Activated T-helper 9 cell treated with anti-CD3 and anti-CD28 coated beads, Interleukin-2, amount 50 U/mL, for 16 hours (primary cell): ENCODE results near the gene PRKCE.

ENCODE experiments used
- DNase-seq: peaks from one replicate; pipeline ENCODE4 v3.0.0-alpha.2; 2020; ENCODE audit warnings: low read depth

Gene PRKCE

GRCh38 chr2:46014911-46015654, 363.6 kb downstream of the PRKCE start:
- DNase-seq: no peak

GRCh38 chr2:46015671-46016070, 364.2 kb downstream of the PRKCE start:
- DNase-seq: no peak

GRCh38 chr2:46016091-46016490, 364.6 kb downstream of the PRKCE start:
- DNase-seq: no peak

- DNase-seq: no peak
Observed at GRCh38 chr2:46018773-46019591, 367.5 kb downstream of the PRKCE start.

GRCh38 chr2:46020416-46020815, 368.9 kb downstream of the PRKCE start:
- DNase-seq: no peak

GRCh38 chr2:46023165-46023854, 371.8 kb downstream of the PRKCE start:
- no peak for DNase-seq

- no peak for DNase-seq
Observed at GRCh38 chr2:46024146-46024779, 372.8 kb downstream of the PRKCE start.

- DNase-seq: no peak
Observed at GRCh38 chr2:46025081-46025480, 373.6 kb downstream of the PRKCE start.

- no peak for DNase-seq
Observed at GRCh38 chr2:46025676-46026075, 374.2 kb downstream of the PRKCE start.

- DNase-seq: no peak
Observed at GRCh38 chr2:46026431-46026830, 375.0 kb downstream of the PRKCE start.

- DNase-seq: no peak
Observed at GRCh38 chr2:46029332-46029811, 377.9 kb downstream of the PRKCE start.

GRCh38 chr2:46030330-46030729, 378.9 kb downstream of the PRKCE start:
- DNase-seq: no peak

GRCh38 chr2:46032161-46032813, 380.8 kb downstream of the PRKCE start:
- no peak for DNase-seq

GRCh38 chr2:46032996-46033395, 381.5 kb downstream of the PRKCE start:
- no peak for DNase-seq

- DNase-seq: no peak
Observed at GRCh38 chr2:46034535-46034934, 383.1 kb downstream of the PRKCE start.

GRCh38 chr2:46036929-46037328, 385.5 kb downstream of the PRKCE start:
- no peak for DNase-seq

GRCh38 chr2:46039543-46040303, 388.2 kb downstream of the PRKCE start:
- DNase-seq: no peak

- no peak for DNase-seq
Observed at GRCh38 chr2:46040563-46041155, 389.2 kb downstream of the PRKCE start.

GRCh38 chr2:46041434-46041833, 390.0 kb downstream of the PRKCE start:
- DNase-seq: no peak

- DNase-seq: no peak
Observed at GRCh38 chr2:46042207-46042637, 390.7 kb downstream of the PRKCE start.
